HCT116 (cell line): ENCODE data around the gene TSC2. TPM values are rescaled to one million over a fixed set of nuclear protein-coding genes. Genes with fewer than 3 reads are reported as not detected.

ENCODE experiments used
- ATAC-seq: fragments of 200-7000 bp; cut with Tn5 transposase; 2 replicates; pipeline ENCODE4 v1.9.1; 2020; ENCODE audit warnings: mild to moderate bottlenecking, moderate library complexity
- BruUV-seq: library from RNA; stranded (reverse); fragments of 400-500 nt; replicated peaks from 2 replicates; lab custom pipeline; 2021; lab: Mats Ljungman, UMichigan
- CTCF ChIA-PET: fragments of 300-600 bp; sonication (Branson Sonifier 250); formaldehyde crosslinking; loops from one replicate; lab custom pipeline; 2021; ENCODE audit warnings: antibody characterized with exemption; lab: Charles Lee
- POLR2A ChIA-PET: fragments of 300-600, 350-600 bp; sonication (Branson Sonifier 250); formaldehyde crosslinking; loops from one replicate; lab custom pipeline; 2021; ENCODE audit warnings: antibody characterized with exemption; lab: Charles Lee
- RAD21 ChIA-PET, 2 experiments: fragments of 300-600 bp; sonication (Branson Sonifier 250); formaldehyde crosslinking; loops; one replicate each; lab custom pipeline; 2023; ENCODE audit warnings: low total read pairs in 2 of 2; ENCODE audit not compliant: uncharacterized antibody in 2 of 2, unreplicated experiment in 2 of 2, low non-redundant PET in 1 of 2; lab: Charles Lee
- DNase-seq: peaks from one replicate; pipeline ENCODE4 v3.0.0-alpha.2; 2010; ENCODE audit warnings: low read depth, low spot score
- H2AFZ ChIP-seq: fragments of 200-600 bp; shearing (Covaris generic), sonication (generic); 2 replicates; pipeline ENCODE4 v1.6.1; 2017; ENCODE audit warnings: low read depth, mixed run types, mixed read lengths, antibody characterized with exemption, low read length; ENCODE audit not compliant: poor library complexity, severe bottlenecking
- H3K27ac ChIP-seq: 2 replicates; pipeline ENCODE4 v1.5.1; 2012; ENCODE audit warnings: low read depth, low read length
- H3K27me3 ChIP-seq: fragments of 200-600 bp; sonication (generic); 2 replicates; pipeline ENCODE4 v1.6.1; 2016; ENCODE audit warnings: mixed run types, low read length, mixed read lengths; ENCODE audit not compliant: insufficient read depth
- H3K36me3 ChIP-seq, 2 experiments: fragments of 200-500 bp in 1 of 2; fragments of 200-600 bp in 1 of 2; sonication (Bioruptor generic) in 1 of 2; sonication (generic) in 1 of 2; 2 replicates each; pipeline versions ENCODE4 v1.5.1 to v1.6.1; 2014 to 2016; ENCODE audit warnings: low read length in 2 of 2, inconsistent platforms in 1 of 2, mixed read lengths in 1 of 2, mixed run types in 1 of 2; ENCODE audit not compliant: insufficient read depth in 2 of 2, control insufficient read depth in 1 of 2
- H3K4me1 ChIP-seq, 2 experiments: fragments of 200-600 bp in 1 of 2; sonication (generic) in 1 of 2; 2 replicates each; pipeline versions ENCODE4 v1.5.1 to v1.6.1; 2012 to 2017; ENCODE audit warnings: low read length in 2 of 2, inconsistent platforms in 1 of 2, mild to moderate bottlenecking in 1 of 2, mixed read lengths in 1 of 2, mixed run types in 1 of 2, moderate library complexity in 1 of 2; ENCODE audit not compliant: insufficient read depth in 2 of 2, control insufficient read depth in 1 of 2
- H3K4me2 ChIP-seq: fragments of 200-600 bp; sonication (generic); 2 replicates; pipeline ENCODE4 v1.6.1; 2017; ENCODE audit warnings: mixed run types, low read length, mixed read lengths
- H3K4me3 ChIP-seq, 2 experiments: fragments of 200-600 bp in 1 of 2; sonication (generic) in 1 of 2; replicated peaks in 1 of 2; 2 replicates each; pipeline ENCODE4 v1.5.1; 2011 to 2016; ENCODE audit warnings: low read length in 2 of 2, control low read depth in 1 of 2, low read depth in 1 of 2, mild to moderate bottlenecking in 1 of 2, mixed read lengths in 1 of 2, mixed run types in 1 of 2
- H3K79me2 ChIP-seq: fragments of 200-600 bp; sonication (generic); 2 replicates; pipeline ENCODE4 v1.6.1; 2017; ENCODE audit warnings: mild to moderate bottlenecking, mixed run types, low read length, moderate library complexity, mixed read lengths; ENCODE audit not compliant: insufficient read depth
- H3K9ac ChIP-seq: fragments of 200-600 bp; sonication (generic); 2 replicates; pipeline ENCODE4 v1.6.1; 2016; ENCODE audit warnings: low read length, mixed read lengths
- H3K9me2 ChIP-seq: fragments of 200-600 bp; sonication (generic), shearing (Covaris generic); 2 replicates; pipeline ENCODE4 v1.6.1; 2017; ENCODE audit warnings: mixed run types, mild to moderate bottlenecking, moderate library complexity; ENCODE audit not compliant: insufficient read depth
- H3K9me3 ChIP-seq, 2 experiments: fragments of 200-500 bp in 1 of 2; fragments of 200-600 bp in 1 of 2; sonication (Bioruptor generic) in 1 of 2; sonication (generic) in 1 of 2; 2 replicates each; pipeline ENCODE4 v1.6.1; 2014 to 2017; ENCODE audit warnings: low read length in 2 of 2, mixed read lengths in 2 of 2, inconsistent platforms in 1 of 2, low read depth in 1 of 2, mild to moderate bottlenecking in 1 of 2, mixed run types in 1 of 2, moderate library complexity in 1 of 2; ENCODE audit not compliant: control insufficient read depth in 1 of 2, insufficient read depth in 1 of 2
- H4K20me1 ChIP-seq: fragments of 200-600 bp; sonication (generic), shearing (Covaris generic); 2 replicates; pipeline ENCODE4 v1.6.1; 2017; ENCODE audit warnings: mixed run types, mild to moderate bottlenecking, moderate library complexity; ENCODE audit not compliant: insufficient read depth
- POLR2AphosphoS5 ChIP-seq: IDR thresholded peaks from 2 replicates; pipeline ENCODE4 v1.6.1; 2011; ENCODE audit warnings: mild to moderate bottlenecking, low read depth, low read length, moderate library complexity
- RAD21 ChIP-seq: IDR thresholded peaks from 2 replicates; pipeline ENCODE4 v1.6.1; 2012; ENCODE audit warnings: low read depth, mild to moderate bottlenecking
- SP1 ChIP-seq: IDR thresholded peaks from 2 replicates; pipeline ENCODE4 v1.6.1; 2012; ENCODE audit warnings: low read depth
- ZFX ChIP-seq: fragments of 450-650 bp; IDR thresholded peaks from 2 replicates; pipeline ENCODE4 v1.6.1; 2017
- intact Hi-C: fragments of 100-400 bp; cut with micrococcal nuclease; formaldehyde crosslinking; loops from 2 replicates; pipeline ENCODE4 v1.10.0; 2022
- total RNA-seq: library from RNA; stranded (reverse); gene quantifications from one replicate; pipeline ENCODE4 v1.2.1, GENCODE V29; 2021; ENCODE audit not compliant: unreplicated experiment
- TF ChIP-seq, protein P1 (sequence below), 3 experiments: fragments of 200-600 bp in 1 of 3; sonication (generic) in 1 of 3; IDR thresholded peaks in 2 of 3; conservative IDR thresholded peaks in 1 of 3; 2 replicates each; pipeline ENCODE4 v1.5.1; 2012 to 2017; ENCODE audit warnings: low read depth in 2 of 3, low read length in 2 of 3, antibody characterized with exemption in 1 of 3, borderline replicate concordance in 1 of 3, control low read depth in 1 of 3, mild to moderate bottlenecking in 1 of 3, mixed read lengths in 1 of 3, mixed run types in 1 of 3, moderate library complexity in 1 of 3; ENCODE audit not compliant: insufficient read depth in 1 of 3
- TF ChIP-seq, protein P2 (sequence below): IDR thresholded peaks from 2 replicates; pipeline ENCODE4 v1.6.1; 2012

The TSC2 gene
- total RNA-seq, 1 experiment from 2014 or later: 74.1 TPM

DNA sequence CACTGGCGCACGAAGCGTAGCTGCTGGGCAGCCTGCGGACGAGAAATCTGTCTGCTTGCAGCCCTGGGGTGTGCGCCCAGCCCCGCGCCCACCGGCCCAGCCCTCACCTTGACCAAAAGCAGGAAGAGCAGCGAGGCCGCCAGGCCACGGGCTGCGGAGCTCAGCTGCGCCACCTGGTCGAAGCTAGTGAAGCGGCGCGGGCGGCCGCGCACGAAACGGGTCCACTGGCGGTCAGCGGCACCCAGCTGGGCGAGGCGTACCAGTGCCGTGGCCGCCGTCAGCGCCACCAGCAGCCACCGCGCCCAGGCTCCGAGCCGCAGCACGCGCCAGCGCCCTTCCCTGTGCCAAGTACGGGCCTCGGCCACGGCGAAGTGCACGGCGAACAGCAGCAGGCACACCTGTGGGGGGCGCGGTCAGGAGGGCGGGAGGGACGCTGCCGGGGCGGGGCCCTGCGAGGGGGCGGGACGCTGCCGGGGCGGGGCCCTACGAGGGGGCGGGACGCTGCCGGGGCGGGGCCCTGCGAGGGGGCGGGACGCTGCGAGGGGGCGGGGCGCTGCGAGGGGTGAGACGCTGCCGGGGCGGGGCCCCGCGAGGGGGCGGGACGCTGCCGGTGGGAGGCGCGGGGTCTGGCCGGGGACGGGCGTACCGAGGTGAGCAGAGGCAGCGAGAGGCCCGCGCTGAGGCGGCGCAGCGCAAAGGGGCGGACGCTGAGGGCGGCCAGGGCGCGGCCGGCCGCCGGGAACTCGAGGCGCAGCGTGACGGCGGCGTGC, 43.2 kb downstream of the TSC2 start:
- BruUV-seq: no TSS peak
- Histone ChIP-seq H2AFZ (no peak overlapping the region), H3K4me1 (peaks cover 9 to 29% of the 10 kb centered on the region in 2 experiments), H3K9me2 (no peaks in the 10 kb centered on the region), H3K79me2 (no peaks in the 10 kb centered on the region), H3K27ac (peak overlapping the region; percentile 84), H3K4me3 (peak overlapping the region; percentile 49 to 62), H3K27me3 (no peaks in the 10 kb centered on the region), H3K36me3 (peaks cover 6 to 20% of the 10 kb centered on the region in 2 experiments; a peak in 3 of 4 replicates), H3K4me2 (peak overlapping the region; percentile 91), H4K20me1 (no peaks in the 10 kb centered on the region), H3K9me3 (no peaks in the 10 kb centered on the region), H3K9ac (peak overlapping the region; percentile 69)
- peak; percentile 82 for ATAC-seq
- CTCF ChIA-PET: interaction anchor here (0.7 to 2.0 kb wide), 4 partner anchors 49 to 227 kb away, joined by 3 to 18 read pairs (median 8); no protein-coding TSS in a partner anchor
- peak; percentile 66 for DNase-seq
- POLR2A ChIA-PET: interaction anchor here (0.8 to 1.1 kb wide), 3 partner anchors 64 to 87 kb away, joined by 3 read pairs; partner anchors contain the start of gene TRAF7
- intact Hi-C loops: loop anchor here (2.0 kb wide), 1 partner anchor 68 kb away; no protein-coding TSS in a partner anchor
- RAD21 ChIA-PET: no interaction called here
- peak; percentile 35; the same call in 1 of the 2 replicates for TF ChIP-seq SP1
- TF ChIP-seq, protein P1, sequence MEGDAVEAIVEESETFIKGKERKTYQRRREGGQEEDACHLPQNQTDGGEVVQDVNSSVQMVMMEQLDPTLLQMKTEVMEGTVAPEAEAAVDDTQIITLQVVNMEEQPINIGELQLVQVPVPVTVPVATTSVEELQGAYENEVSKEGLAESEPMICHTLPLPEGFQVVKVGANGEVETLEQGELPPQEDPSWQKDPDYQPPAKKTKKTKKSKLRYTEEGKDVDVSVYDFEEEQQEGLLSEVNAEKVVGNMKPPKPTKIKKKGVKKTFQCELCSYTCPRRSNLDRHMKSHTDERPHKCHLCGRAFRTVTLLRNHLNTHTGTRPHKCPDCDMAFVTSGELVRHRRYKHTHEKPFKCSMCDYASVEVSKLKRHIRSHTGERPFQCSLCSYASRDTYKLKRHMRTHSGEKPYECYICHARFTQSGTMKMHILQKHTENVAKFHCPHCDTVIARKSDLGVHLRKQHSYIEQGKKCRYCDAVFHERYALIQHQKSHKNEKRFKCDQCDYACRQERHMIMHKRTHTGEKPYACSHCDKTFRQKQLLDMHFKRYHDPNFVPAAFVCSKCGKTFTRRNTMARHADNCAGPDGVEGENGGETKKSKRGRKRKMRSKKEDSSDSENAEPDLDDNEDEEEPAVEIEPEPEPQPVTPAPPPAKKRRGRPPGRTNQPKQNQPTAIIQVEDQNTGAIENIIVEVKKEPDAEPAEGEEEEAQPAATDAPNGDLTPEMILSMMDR (IDR thresholded peaks at IDR 0.05 in 2 of 3, conservative IDR thresholded peaks at IDR 0.05 in 1 of 3; ENCODE audit: borderline replicate concordance in 1 of 3, insufficient read depth in 1 of 3, low read depth in 2 of 3, low read length in 2 of 3): peak; percentile 54 to 63 (median 55)
- peak; percentile 62 for TF ChIP-seq POLR2AphosphoS5
- TF ChIP-seq RAD21: peak; percentile 62
- TF ChIP-seq, protein P2, sequence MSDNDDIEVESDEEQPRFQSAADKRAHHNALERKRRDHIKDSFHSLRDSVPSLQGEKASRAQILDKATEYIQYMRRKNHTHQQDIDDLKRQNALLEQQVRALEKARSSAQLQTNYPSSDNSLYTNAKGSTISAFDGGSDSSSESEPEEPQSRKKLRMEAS: peak; percentile 70
- TF ChIP-seq ZFX: no peak
